ENCODE measurements around the gene ACVR2A. TPM values are rescaled to one million over a fixed set of nuclear protein-coding genes. Genes with fewer than 3 reads are reported as not detected.

ACVR2A gene
- total RNA-seq, 1 donor from 2014 or later, result 22.6 TPM

DNA sequence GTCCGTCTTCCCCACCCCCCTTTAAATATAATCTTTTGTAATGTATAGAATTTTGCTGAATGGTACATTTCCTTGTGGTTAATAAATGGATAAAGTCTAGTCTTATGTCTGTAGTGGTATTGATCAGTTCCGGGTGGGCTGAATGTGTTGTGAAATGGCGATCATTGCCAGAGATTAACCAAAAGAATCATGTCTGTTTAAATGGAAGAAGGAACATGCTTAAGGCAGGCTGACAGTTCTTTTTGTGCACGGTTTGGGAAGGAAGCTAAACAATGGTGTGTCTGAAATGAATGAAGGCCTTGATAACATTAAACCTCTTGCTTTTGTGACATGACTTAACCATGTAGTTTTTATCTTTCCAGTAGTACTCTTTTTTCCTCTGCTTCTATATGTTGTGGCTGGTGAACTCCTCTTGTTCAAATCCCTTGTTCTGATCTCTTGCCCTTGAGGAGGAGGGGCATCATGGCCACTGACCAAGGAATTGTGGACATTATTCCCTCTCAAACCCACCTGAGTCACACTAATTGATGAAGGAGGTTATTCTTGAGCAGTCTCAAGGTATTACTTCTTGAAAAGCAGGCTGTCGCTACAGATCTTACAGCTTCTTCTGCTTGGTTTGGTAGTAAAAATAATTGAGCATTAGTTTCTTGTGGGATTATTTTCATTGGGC is 1.7 kb downstream of the ACVR2A start:
- H3K27me3 ChIP-seq (ENCODE audit: insufficient read depth, low read length), result no peaks in the 10 kb centered on the region
- no peaks in the 10 kb centered on the region for H3K36me3 ChIP-seq (ENCODE audit: insufficient read depth, low read length)
- no peak overlapping the region for H3K27ac ChIP-seq (ENCODE audit: low read depth, low read length)
- peaks cover 56% of the 10 kb centered on the region for H4K20me1 ChIP-seq (ENCODE audit: insufficient read depth, low read length)
- H3K4me2 ChIP-seq (ENCODE audit: low read length), result peak overlapping the region; percentile 99
- H3K4me1 Mint-ChIP-seq (ENCODE audit: low read depth, unreplicated experiment), result peaks cover 23% of the 10 kb centered on the region
- no peak overlapping the region for H2AFZ ChIP-seq (ENCODE audit: low read depth, low read length)
- H3K9ac ChIP-seq (ENCODE audit: low read length), result peak overlapping the region; percentile 27
- TF ChIP-seq, protein P1, sequence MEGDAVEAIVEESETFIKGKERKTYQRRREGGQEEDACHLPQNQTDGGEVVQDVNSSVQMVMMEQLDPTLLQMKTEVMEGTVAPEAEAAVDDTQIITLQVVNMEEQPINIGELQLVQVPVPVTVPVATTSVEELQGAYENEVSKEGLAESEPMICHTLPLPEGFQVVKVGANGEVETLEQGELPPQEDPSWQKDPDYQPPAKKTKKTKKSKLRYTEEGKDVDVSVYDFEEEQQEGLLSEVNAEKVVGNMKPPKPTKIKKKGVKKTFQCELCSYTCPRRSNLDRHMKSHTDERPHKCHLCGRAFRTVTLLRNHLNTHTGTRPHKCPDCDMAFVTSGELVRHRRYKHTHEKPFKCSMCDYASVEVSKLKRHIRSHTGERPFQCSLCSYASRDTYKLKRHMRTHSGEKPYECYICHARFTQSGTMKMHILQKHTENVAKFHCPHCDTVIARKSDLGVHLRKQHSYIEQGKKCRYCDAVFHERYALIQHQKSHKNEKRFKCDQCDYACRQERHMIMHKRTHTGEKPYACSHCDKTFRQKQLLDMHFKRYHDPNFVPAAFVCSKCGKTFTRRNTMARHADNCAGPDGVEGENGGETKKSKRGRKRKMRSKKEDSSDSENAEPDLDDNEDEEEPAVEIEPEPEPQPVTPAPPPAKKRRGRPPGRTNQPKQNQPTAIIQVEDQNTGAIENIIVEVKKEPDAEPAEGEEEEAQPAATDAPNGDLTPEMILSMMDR (IDR thresholded peaks at IDR 0.05; ENCODE audit: insufficient read depth, low read depth, low read length), result no peak
- TF ChIP-seq EZH2 (IDR thresholded peaks at IDR 0.05; ENCODE audit: insufficient read depth, low read length), result no peak
- peaks cover 8% of the 10 kb centered on the region for H3K4me1 ChIP-seq (ENCODE audit: insufficient read depth, low read length)
- FAIRE-seq, result no peak
- peak overlapping the region; percentile 93 for H3K4me3 ChIP-seq (ENCODE audit: insufficient read depth, low read depth, low read length)
- peak overlapping the region; percentile 3 for H3K27ac Mint-ChIP-seq (ENCODE audit: unreplicated experiment)
- H3K4me3 Mint-ChIP-seq (ENCODE audit: unreplicated experiment), result peak overlapping the region; percentile 89
- H3K27me3 Mint-ChIP-seq (ENCODE audit: low read depth, unreplicated experiment), result no peaks in the 10 kb centered on the region
- no peak for DNase-seq (ENCODE audit: low read depth)
- H3K9me3 ChIP-seq (ENCODE audit: insufficient read depth, low read depth, low read length), result no peaks in the 10 kb centered on the region
- H3K9me3 Mint-ChIP-seq (ENCODE audit: unreplicated experiment), result no peaks in the 10 kb centered on the region
- H3K36me3 Mint-ChIP-seq (ENCODE audit: low read depth, unreplicated experiment), result no peaks in the 10 kb centered on the region
- H3K79me2 ChIP-seq (ENCODE audit: insufficient read depth, low read length), result peaks cover 63% of the 10 kb centered on the region

DNA sequence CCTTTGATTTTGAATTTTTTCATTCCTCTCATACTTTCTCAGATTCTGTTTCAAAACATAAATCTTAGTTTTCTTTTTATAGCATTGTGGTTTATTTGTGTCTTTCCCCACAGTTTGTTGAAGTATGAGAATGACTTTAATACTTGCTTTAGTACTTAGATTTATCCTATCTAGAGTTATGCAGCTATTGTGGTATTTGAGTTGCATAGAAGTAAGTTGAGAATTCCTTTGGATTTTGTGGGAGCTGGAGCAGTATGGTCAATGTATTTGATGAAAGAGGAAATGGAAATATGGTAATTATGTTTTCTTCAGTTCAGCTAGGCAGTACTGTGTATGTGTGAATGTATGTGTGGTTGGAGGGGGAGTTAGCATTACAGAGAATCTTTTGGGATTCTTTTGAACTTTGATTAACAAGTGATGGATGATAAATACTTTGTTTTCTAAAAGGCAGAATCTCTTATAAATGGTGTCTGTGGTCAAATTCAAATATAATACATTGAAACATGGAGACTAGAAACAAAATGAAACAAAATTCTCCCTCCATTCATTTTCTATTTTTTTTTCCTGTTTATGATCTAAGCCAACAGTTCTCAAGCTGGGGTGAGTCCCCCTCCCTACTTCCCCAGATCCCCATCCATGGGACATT is 3.0 kb downstream of the ACVR2A start:
- H3K27ac Mint-ChIP-seq (ENCODE audit: unreplicated experiment), result no peak overlapping the region
- peaks cover 65% of the 10 kb centered on the region for H4K20me1 ChIP-seq (ENCODE audit: insufficient read depth, low read length)
- H3K4me3 ChIP-seq (ENCODE audit: insufficient read depth, low read depth, low read length), result no peak overlapping the region

More for the DNA sequence above, 3.0 kb downstream of the ACVR2A start:
- Histone ChIP-seq H3K27ac (ENCODE audit: low read depth, low read length) (no peak overlapping the region), H3K9me3 (ENCODE audit: insufficient read depth, low read depth, low read length) (no peaks in the 10 kb centered on the region), H3K4me1 (ENCODE audit: insufficient read depth, low read length) (peaks cover 8% of the 10 kb centered on the region), H3K36me3 (ENCODE audit: insufficient read depth, low read length) (no peaks in the 10 kb centered on the region), H2AFZ (ENCODE audit: low read depth, low read length) (no peak overlapping the region), H3K4me2 (ENCODE audit: low read length) (no peak overlapping the region), H3K79me2 (ENCODE audit: insufficient read depth, low read length) (peaks cover 77% of the 10 kb centered on the region), H3K27me3 (ENCODE audit: insufficient read depth, low read length) (no peaks in the 10 kb centered on the region), H3K9ac (ENCODE audit: low read length) (no peak overlapping the region)
- H3K4me3 Mint-ChIP-seq (ENCODE audit: unreplicated experiment), result peak overlapping the region; percentile 89
- TF ChIP-seq EZH2 (IDR thresholded peaks at IDR 0.05; ENCODE audit: insufficient read depth, low read length), result no peak
- TF ChIP-seq, protein P1 (IDR thresholded peaks at IDR 0.05; ENCODE audit: insufficient read depth, low read depth, low read length), result no peak
- no peaks in the 10 kb centered on the region for H3K27me3 Mint-ChIP-seq (ENCODE audit: low read depth, unreplicated experiment)
- no peaks in the 10 kb centered on the region for H3K36me3 Mint-ChIP-seq (ENCODE audit: low read depth, unreplicated experiment)
- FAIRE-seq (peak; percentile 54), DNase-seq (ENCODE audit: low read depth) (peak; percentile 37)
- no peaks in the 10 kb centered on the region for H3K9me3 Mint-ChIP-seq (ENCODE audit: unreplicated experiment)
- H3K4me1 Mint-ChIP-seq (ENCODE audit: low read depth, unreplicated experiment), result peaks cover 19% of the 10 kb centered on the region

Measured in astrocyte (in vitro differentiated cells and primary cell).